ENCODE results near the gene ADPRHL1.

DNA sequence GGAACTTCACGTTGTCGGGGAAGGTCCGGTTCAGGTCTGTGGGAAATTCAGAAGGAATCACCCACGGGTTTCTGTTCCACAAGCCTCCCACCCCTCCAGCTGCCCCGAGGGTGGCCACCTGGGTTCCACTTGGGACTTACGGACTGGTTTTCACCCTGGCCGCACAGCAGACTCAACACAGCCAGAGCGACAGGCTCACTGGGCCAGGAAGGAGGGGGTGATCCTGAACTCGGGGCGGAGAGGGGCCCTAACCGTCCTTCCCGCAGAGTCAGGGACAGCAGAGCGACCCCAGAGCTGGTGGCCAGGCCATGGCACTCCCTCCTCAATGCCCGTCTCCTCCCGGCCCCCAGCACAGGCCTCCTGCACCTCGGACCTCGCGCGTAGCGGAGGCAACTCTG is 102.4 kb downstream of the ADPRHL1 start:
- TF ChIP-seq, protein P1, sequence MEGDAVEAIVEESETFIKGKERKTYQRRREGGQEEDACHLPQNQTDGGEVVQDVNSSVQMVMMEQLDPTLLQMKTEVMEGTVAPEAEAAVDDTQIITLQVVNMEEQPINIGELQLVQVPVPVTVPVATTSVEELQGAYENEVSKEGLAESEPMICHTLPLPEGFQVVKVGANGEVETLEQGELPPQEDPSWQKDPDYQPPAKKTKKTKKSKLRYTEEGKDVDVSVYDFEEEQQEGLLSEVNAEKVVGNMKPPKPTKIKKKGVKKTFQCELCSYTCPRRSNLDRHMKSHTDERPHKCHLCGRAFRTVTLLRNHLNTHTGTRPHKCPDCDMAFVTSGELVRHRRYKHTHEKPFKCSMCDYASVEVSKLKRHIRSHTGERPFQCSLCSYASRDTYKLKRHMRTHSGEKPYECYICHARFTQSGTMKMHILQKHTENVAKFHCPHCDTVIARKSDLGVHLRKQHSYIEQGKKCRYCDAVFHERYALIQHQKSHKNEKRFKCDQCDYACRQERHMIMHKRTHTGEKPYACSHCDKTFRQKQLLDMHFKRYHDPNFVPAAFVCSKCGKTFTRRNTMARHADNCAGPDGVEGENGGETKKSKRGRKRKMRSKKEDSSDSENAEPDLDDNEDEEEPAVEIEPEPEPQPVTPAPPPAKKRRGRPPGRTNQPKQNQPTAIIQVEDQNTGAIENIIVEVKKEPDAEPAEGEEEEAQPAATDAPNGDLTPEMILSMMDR (IDR thresholded peaks at IDR 0.05) = no peak
- TF ChIP-seq EP300 (IDR thresholded peaks at IDR 0.05) = no peak

Measured in tibial nerve (tissue), 4 donors.